Spleen (tissue), 11 donors: ENCODE measurements around the gene PCSK7. TPM values are rescaled to one million over a fixed set of nuclear protein-coding genes. Genes with fewer than 3 reads are reported as not detected.

Source experiments
- DNase-seq: peaks from one replicate; pipeline ENCODE4 v3.0.0-alpha.2; 2020
- H3K27ac ChIP-seq, 8 donors: fragments of 200-600 bp; sonication (generic) in 7 of 8; 1 replicate in 4 of 8; 2 replicates in 4 of 8; pipeline versions ENCODE4 v1.5.0 to v1.8.0; 2016 to 2021; ENCODE audit warnings: inconsistent platforms in 4 of 8, mild to moderate bottlenecking in 4 of 8, moderate library complexity in 1 of 8
- H3K27me3 ChIP-seq, 7 donors: fragments of 200-600 bp; sonication (generic) in 6 of 7; replicated peaks in 1 of 7; 1 replicate in 4 of 7; 2 replicates in 3 of 7; pipeline versions ENCODE4 v1.5.0 to v1.8.0; 2016 to 2021; ENCODE audit warnings: inconsistent platforms in 3 of 7, mild to moderate bottlenecking in 1 of 7
- H3K36me3 ChIP-seq, 6 donors: fragments of 200-600 bp; sonication (generic) in 5 of 6; 1 replicate in 4 of 6; 2 replicates in 2 of 6; pipeline versions ENCODE4 v1.5.0 to v1.8.0; 2016 to 2021; ENCODE audit warnings: inconsistent platforms in 2 of 6
- H3K4me1 ChIP-seq, 6 donors: fragments of 200-600 bp; sonication (generic) in 5 of 6; 1 replicate in 3 of 6; 2 replicates in 3 of 6; pipeline versions ENCODE4 v1.5.0 to v1.8.0; 2016 to 2021; ENCODE audit warnings: inconsistent platforms in 3 of 6
- H3K4me3 ChIP-seq, 8 donors: fragments of 200-600 bp; sonication (generic) in 7 of 8; 1 replicate in 4 of 8; 2 replicates in 4 of 8; pipeline versions ENCODE4 v1.5.0 to v1.8.0; 2016 to 2021; ENCODE audit warnings: inconsistent platforms in 4 of 8, mild to moderate bottlenecking in 4 of 8, moderate library complexity in 2 of 8
- H3K9me3 ChIP-seq, 8 donors: fragments of 200-600 bp; sonication (generic) in 7 of 8; 1 replicate in 4 of 8; 2 replicates in 4 of 8; pipeline versions ENCODE4 v1.5.0 to v1.8.0; 2016 to 2021; ENCODE audit warnings: inconsistent platforms in 4 of 8
- CTCF ChIP-seq, 11 experiments: fragments of 200-600 bp in 7 of 11; fragments of 450-650 bp in 4 of 11; sonication (generic) in 4 of 11; IDR thresholded peaks in 8 of 11; conservative IDR thresholded peaks in 3 of 11; 1 replicate in 7 of 11; 2 replicates in 4 of 11; pipeline versions ENCODE4 v1.4.0 to v1.8.0; 2016 to 2021; ENCODE audit warnings: antibody characterized with exemption in 11 of 11, inconsistent platforms in 4 of 11, mild to moderate bottlenecking in 1 of 11
- POLR2A ChIP-seq, 3 donors: fragments of 450-650 bp; IDR thresholded peaks; one replicate each; pipeline ENCODE4 v1.5.1; 2017; ENCODE audit warnings: antibody characterized with exemption in 3 of 3, mild to moderate bottlenecking in 1 of 3
- POLR2AphosphoS5 ChIP-seq, 3 donors: sonication (generic); formaldehyde crosslinking; IDR thresholded peaks; one replicate each; pipeline ENCODE4 v1.5.1; 2017; ENCODE audit warnings: antibody characterized with exemption in 3 of 3
- WGBS, 5 donors: extraction: QIAGEN DNeasy Blood & Tissue Kit in 3 of 5; methylation state at CpG; one replicate each; pipeline versions ENCODE4 v1.1.5 to v1.1.7; 2013 to 2018; 5-methylcytosine and 5-hydroxymethylcytosine counted together
- intact Hi-C: fragments of 100-400 bp; cut with DNase I; formaldehyde crosslinking; loops from one replicate; pipeline ENCODE4 v1.15.0; 2023; ENCODE audit warnings: low total_unique reads
- polyA plus RNA-seq, 3 donors: library from polyadenylated mRNA; stranded (reverse); fragments of 200-250 nt; gene quantifications; one replicate each; pipeline ENCODE4 v1.2.1, GENCODE V29; 2013
- total RNA-seq, 7 donors: library from RNA; depleted of rRNA in 3 of 7; stranded (reverse); fragments of >200 nt in 3 of 7; fragmentation: NEBNext Ultra II Directional in 4 of 7; extraction: Animal tissue kit (Norgen Biotek cat#: 25700) in 4 of 7; gene quantifications; one replicate each; pipeline versions ENCODE4 v1.1.0 to v1.2.1, GENCODE V29; 2016 to 2021
- donor health status: healthy with polysubstance abuse.
- donor health status: DM: no; HTN: no; CAD: no; lungs with moderate emphysema.
- donor health status: DM: no; HTN: no; CAD: no.
- donor health status: Bipolar disorder and iron deficiency.
- donor health status: healthy.
- donor health status: DM: no; HTN: no; CAD: no.
- donor health status: DM: yes; HTN: yes; CAD: no.

PCSK7 gene
- total and polyA plus RNA-seq, 10 donors = 27.3 to 152 (median 97.3) TPM

GRCh38 chr11:117232092-117232878 lies 412 bp upstream of the PCSK7 start, which contains the start of gene RNF214:
Gene RNF214, plus strand, starts transcription at chr11:117232671. Its CDS starts 1,602 bp downstream, at chr11:117234273.
- Histone ChIP-seq H3K27ac (peak within 1 kb of the TSS; percentile 91 to 98 (median 94)), H3K36me3 (peaks cover 0 to 45% (median 26%) of the 10 kb centered on the region in 6 donors), H3K4me1 (peaks cover 34 to 57% (median 45%) of the 10 kb centered on the region in 6 donors), H3K4me3 (peak within 1 kb of the TSS; percentile 81 to 95 (median 91)), H3K9me3 (no peaks in the 10 kb centered on the region), H3K27me3 (no peaks in the 10 kb centered on the region)
- peak; percentile 95 for DNase-seq
- intact Hi-C loops = loop anchor here (10.0 kb wide), 1 partner anchor 93 kb away; the partner anchor contains the start of gene CEP164
- 0 to 1% (median 0%) methylated on average over 21 to 94 of the region's 94 CpGs for WGBS, 5 donors
- no peak for TF ChIP-seq POLR2A (IDR thresholded peaks at IDR 0.05)
- peak; percentile 31 to 79 (median 69) for TF ChIP-seq POLR2AphosphoS5 (IDR thresholded peaks at IDR 0.05)
- peak; percentile 80 to 99 (median 93) for TF ChIP-seq CTCF (IDR thresholded peaks at IDR 0.05 in 8 of 11, conservative IDR thresholded peaks at IDR 0.05 in 3 of 11)

- DNase-seq = no peak
- Histone ChIP-seq H3K9me3 (no peaks in the 10 kb centered on the region), H3K27me3 (no peaks in the 10 kb centered on the region), H3K4me1 (peaks cover 34 to 66% (median 53%) of the 10 kb centered on the region in 6 donors), H3K4me3 (peak overlapping the region; percentile 81 to 95 (median 91)), H3K36me3 (peaks cover 0 to 48% (median 35%) of the 10 kb centered on the region in 6 donors), H3K27ac (peak overlapping the region; percentile 91 to 98 (median 94))
- 10 to 15% (median 11%) methylated on average over 14 of the region's 14 CpGs for WGBS, 5 donors
- intact Hi-C loops = loop anchor here (10.0 kb wide), 1 partner anchor 94 kb away; the partner anchor contains the start of gene CEP164
- TF ChIP-seq POLR2A (IDR thresholded peaks at IDR 0.05) = no peak
- TF ChIP-seq POLR2AphosphoS5 (IDR thresholded peaks at IDR 0.05) = no peak
- no peak for TF ChIP-seq CTCF (IDR thresholded peaks at IDR 0.05 in 8 of 11, conservative IDR thresholded peaks at IDR 0.05 in 3 of 11)
Measured at GRCh38 chr11:117230999-117231841, 653 bp downstream of the PCSK7 start.

GRCh38 chr11:117230286-117230961 lies 1.4 kb downstream of the PCSK7 start:
- peak overlapping the region; percentile 91 to 98 (median 94) for H3K27ac ChIP-seq
- intact Hi-C loops = loop anchor here (10.0 kb wide), 1 partner anchor 94 kb away; the partner anchor contains the start of gene CEP164
- 46 to 60% (median 50%) methylated on average over 12 of the region's 12 CpGs for WGBS, 5 donors

More at GRCh38 chr11:117230286-117230961, 1.4 kb downstream of the PCSK7 start:
- no peaks in the 10 kb centered on the region for H3K27me3 ChIP-seq
- DNase-seq = no peak
- no peaks in the 10 kb centered on the region for H3K9me3 ChIP-seq
- H3K36me3 ChIP-seq = peaks cover 0 to 49% (median 42%) of the 10 kb centered on the region in 6 donors
- TF ChIP-seq CTCF (IDR thresholded peaks at IDR 0.05 in 8 of 11, conservative IDR thresholded peaks at IDR 0.05 in 3 of 11) (no peak), POLR2A (IDR thresholded peaks at IDR 0.05) (no peak), POLR2AphosphoS5 (IDR thresholded peaks at IDR 0.05) (peak in 1 of 3 donors; percentile 10)
- peaks cover 34 to 74% (median 58%) of the 10 kb centered on the region in 6 donors for H3K4me1 ChIP-seq
- peak overlapping the region; percentile 81 to 95 (median 91) for H3K4me3 ChIP-seq
